ENCODE data around the gene RSRC1.

The RSRC1 gene

GRCh38 chr3:158128755-158129154 lies 18.9 kb downstream of the RSRC1 start:
- DNase-seq (ENCODE audit: low read depth) = no peak

- no peak for DNase-seq (ENCODE audit: low read depth)
Measured at GRCh38 chr3:158134363-158134762, 24.5 kb downstream of the RSRC1 start.

- DNase-seq (ENCODE audit: low read depth) = no peak
Measured at GRCh38 chr3:158140396-158140795, 30.5 kb downstream of the RSRC1 start.

- DNase-seq (ENCODE audit: low read depth) = no peak
Measured at GRCh38 chr3:158148218-158148617, 38.3 kb downstream of the RSRC1 start.

GRCh38 chr3:158152186-158152585 lies 42.3 kb downstream of the RSRC1 start:
- no peak for DNase-seq (ENCODE audit: low read depth)

GRCh38 chr3:158158969-158159368 lies 49.1 kb downstream of the RSRC1 start:
- DNase-seq (ENCODE audit: low read depth) = no peak

GRCh38 chr3:158159714-158160113 lies 49.8 kb downstream of the RSRC1 start:
- no peak for DNase-seq (ENCODE audit: low read depth)

- no peak for DNase-seq (ENCODE audit: low read depth)
Measured at GRCh38 chr3:158160958-158161357, 51.1 kb downstream of the RSRC1 start.

GRCh38 chr3:158165141-158165655 lies 55.3 kb downstream of the RSRC1 start:
- no peak for DNase-seq (ENCODE audit: low read depth)

GRCh38 chr3:158165730-158166129 lies 55.8 kb downstream of the RSRC1 start:
- no peak for DNase-seq (ENCODE audit: low read depth)

GRCh38 chr3:158166223-158166622 lies 56.3 kb downstream of the RSRC1 start:
- no peak for DNase-seq (ENCODE audit: low read depth)

- no peak for DNase-seq (ENCODE audit: low read depth)
Measured at GRCh38 chr3:158167737-158168557, 58.1 kb downstream of the RSRC1 start.

- DNase-seq (ENCODE audit: low read depth) = no peak
Measured at GRCh38 chr3:158169091-158169491, 59.2 kb downstream of the RSRC1 start.

GRCh38 chr3:158181096-158181495 lies 71.2 kb downstream of the RSRC1 start:
- DNase-seq (ENCODE audit: low read depth) = no peak

- no peak for DNase-seq (ENCODE audit: low read depth)
Measured at GRCh38 chr3:158185711-158186110, 75.8 kb downstream of the RSRC1 start.

GRCh38 chr3:158200955-158201354 lies 91.1 kb downstream of the RSRC1 start:
- no peak for DNase-seq (ENCODE audit: low read depth)

GRCh38 chr3:158205324-158205723 lies 95.4 kb downstream of the RSRC1 start:
- no peak for DNase-seq (ENCODE audit: low read depth)

- DNase-seq (ENCODE audit: low read depth) = no peak
Measured at GRCh38 chr3:158205994-158206393, 96.1 kb downstream of the RSRC1 start.

GRCh38 chr3:158210067-158210466 lies 100.2 kb downstream of the RSRC1 start:
- no peak for DNase-seq (ENCODE audit: low read depth)

- DNase-seq (ENCODE audit: low read depth) = no peak
Measured at GRCh38 chr3:158213461-158213860, 103.6 kb downstream of the RSRC1 start.

- no peak for DNase-seq (ENCODE audit: low read depth)
Measured at GRCh38 chr3:158217992-158218391, 108.1 kb downstream of the RSRC1 start.

- DNase-seq (ENCODE audit: low read depth) = no peak
Measured at GRCh38 chr3:158220575-158220974, 110.7 kb downstream of the RSRC1 start.

GRCh38 chr3:158221426-158221825 lies 111.5 kb downstream of the RSRC1 start:
- DNase-seq (ENCODE audit: low read depth) = no peak

- no peak for DNase-seq (ENCODE audit: low read depth)
Measured at GRCh38 chr3:158226429-158226828, 116.5 kb downstream of the RSRC1 start.
